ENCODE measurements around the gene OR2T11.
"Not testable (repeated sequence)": the region's sequence is repeated elsewhere in the genome, so short reads cannot be mapped to it uniquely, and the experiment has no call there.

The OR2T11 gene

GRCh38 chr1:248585266-248585665, 49.6 kb downstream of the OR2T11 start:
- peaks cover 67% of the 10 kb centered on the region for H3K9me3 ChIP-seq (ENCODE audit: control insufficient read depth, insufficient read depth, low read length)
- H3K36me3 ChIP-seq (ENCODE audit: control insufficient read depth, insufficient read depth, low read length), result no peaks in the 10 kb centered on the region
- H3K4me3 ChIP-seq (ENCODE audit: low read depth, low read length), result no peak overlapping the region
- H3K4me1 ChIP-seq (ENCODE audit: control insufficient read depth, insufficient read depth, low read length), result no peaks in the 10 kb centered on the region
- no peak overlapping the region for H3K9ac ChIP-seq (ENCODE audit: low read depth, low read length)
- no peaks in the 10 kb centered on the region for H3K27me3 ChIP-seq (ENCODE audit: control insufficient read depth, insufficient read depth, low read length)
- no peak overlapping the region for H3K27ac ChIP-seq (ENCODE audit: low read depth, low read length)

GRCh38 chr1:248576260-248576980, 58.5 kb downstream of the OR2T11 start:
- no peak overlapping the region for H3K4me3 ChIP-seq (ENCODE audit: low read depth, low read length)
- H3K27ac ChIP-seq (ENCODE audit: low read depth, low read length), result no peak overlapping the region
- H3K27me3 ChIP-seq (ENCODE audit: control insufficient read depth, insufficient read depth, low read length), result no peaks in the 10 kb centered on the region
- H3K9ac ChIP-seq (ENCODE audit: low read depth, low read length), result no peak overlapping the region
- H3K4me1 ChIP-seq (ENCODE audit: control insufficient read depth, insufficient read depth, low read length), result no peaks in the 10 kb centered on the region
- peaks cover 41% of the 10 kb centered on the region for H3K9me3 ChIP-seq (ENCODE audit: control insufficient read depth, insufficient read depth, low read length)
- no peaks in the 10 kb centered on the region for H3K36me3 ChIP-seq (ENCODE audit: control insufficient read depth, insufficient read depth, low read length)

- H3K9ac ChIP-seq (ENCODE audit: low read depth, low read length); H3K36me3 ChIP-seq (ENCODE audit: control insufficient read depth, insufficient read depth, low read length); H3K4me1 ChIP-seq (ENCODE audit: control insufficient read depth, insufficient read depth, low read length); H3K4me3 ChIP-seq (ENCODE audit: low read depth, low read length); H3K27ac ChIP-seq (ENCODE audit: low read depth, low read length); H3K27me3 ChIP-seq (ENCODE audit: control insufficient read depth, insufficient read depth, low read length): not testable (repeated sequence)
- H3K9me3 ChIP-seq (ENCODE audit: control insufficient read depth, insufficient read depth, low read length), result peaks cover 35% of the 10 kb centered on the region; the same call in 1 of the 2 replicates
These were observed 60.2 kb downstream of the OR2T11 start, which contains the start of gene OR2T34 for GRCh38 chr1:248574657-248575056. TSS of gene OR2T34 (minus strand) at chr1:248574757. CDS start at chr1:248574757, 0 bp downstream.

- not testable (repeated sequence) for H3K4me1 ChIP-seq (ENCODE audit: control insufficient read depth, insufficient read depth, low read length); H3K27me3 ChIP-seq (ENCODE audit: control insufficient read depth, insufficient read depth, low read length); H3K9ac ChIP-seq (ENCODE audit: low read depth, low read length); H3K36me3 ChIP-seq (ENCODE audit: control insufficient read depth, insufficient read depth, low read length); H3K27ac ChIP-seq (ENCODE audit: low read depth, low read length); H3K4me3 ChIP-seq (ENCODE audit: low read depth, low read length)
- H3K9me3 ChIP-seq (ENCODE audit: control insufficient read depth, insufficient read depth, low read length), result peaks cover 30% of the 10 kb centered on the region; the same call in 1 of the 2 replicates
These were observed 61.0 kb downstream of the OR2T11 start for GRCh38 chr1:248573856-248574255.

Measured in HUES48 (cell line).